HG03135 (cell line): ENCODE data around the gene APOM.

Experiments used
- ATAC-seq: cut with Tn5 transposase; IDR thresholded peaks from one replicate; pipeline ENCODE4 v1.9.1; 2021; ENCODE audit warnings: mild to moderate bottlenecking, moderate library complexity; ENCODE audit not compliant: unreplicated experiment

The APOM gene

GRCh38 chr6:31654574-31655348, 933 bp upstream of the APOM start:
- no peak for ATAC-seq

GRCh38 chr6:31657406-31658157, 1.9 kb downstream of the APOM start:
- ATAC-seq = no peak

DNA sequence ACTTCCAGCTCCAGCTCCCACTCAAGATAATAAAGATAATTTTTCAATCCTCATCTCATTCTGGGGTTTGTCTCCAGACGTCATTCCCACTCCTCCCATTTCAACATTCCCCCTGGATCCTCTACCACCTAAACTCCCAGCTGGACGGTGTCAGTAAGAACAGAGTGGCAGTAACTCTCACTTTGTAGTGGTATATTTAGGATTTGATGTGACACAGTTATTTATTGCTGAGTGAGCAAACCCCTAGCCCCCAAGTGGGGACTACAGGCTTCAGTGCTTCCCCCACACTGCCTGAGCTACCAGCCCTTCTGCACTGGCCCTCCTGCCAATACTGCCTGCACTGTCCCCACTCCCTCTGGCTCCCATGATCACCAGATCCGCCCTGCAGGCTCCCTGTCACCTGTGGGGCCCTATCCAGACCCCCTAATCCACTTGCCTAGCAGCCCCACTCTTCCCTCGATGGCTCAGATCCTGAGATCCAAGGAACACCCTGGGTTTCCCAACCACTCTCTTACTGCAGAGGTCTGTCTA, 2.5 kb downstream of the APOM start:
- ATAC-seq = no peak

DNA sequence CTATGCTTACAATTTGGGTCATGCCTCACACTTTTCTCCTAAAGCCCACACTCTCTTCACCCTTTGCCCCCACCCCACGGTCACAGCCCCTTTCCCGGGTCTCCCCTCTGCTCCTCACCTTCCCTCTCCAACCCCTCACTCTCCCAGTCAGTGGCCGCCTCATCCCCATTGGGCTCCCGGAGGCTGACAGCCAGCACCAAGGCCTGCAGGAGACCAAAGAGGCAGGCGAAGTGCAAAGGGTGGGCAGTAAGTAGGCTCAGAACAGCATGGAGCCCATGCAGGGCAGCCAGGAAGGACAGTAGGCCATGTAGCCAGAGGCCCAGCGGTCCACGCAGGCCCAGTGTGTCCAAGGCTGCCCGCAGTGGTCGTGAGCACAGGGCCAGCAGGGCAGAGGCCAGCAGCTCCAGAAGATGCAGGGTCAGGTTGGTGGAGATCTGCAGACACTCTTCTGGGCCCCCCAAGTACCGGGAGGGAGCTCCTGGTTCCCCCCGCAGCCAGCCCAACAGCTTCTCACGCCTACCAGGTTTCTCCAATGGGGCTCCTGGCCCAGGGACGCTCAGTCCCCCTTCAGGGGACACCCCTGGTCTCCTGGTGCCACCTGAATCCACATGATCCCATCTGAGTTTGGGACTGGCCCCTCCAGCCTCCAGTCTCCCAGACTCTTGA, 3.4 kb downstream of the APOM start:
- no peak for ATAC-seq

DNA sequence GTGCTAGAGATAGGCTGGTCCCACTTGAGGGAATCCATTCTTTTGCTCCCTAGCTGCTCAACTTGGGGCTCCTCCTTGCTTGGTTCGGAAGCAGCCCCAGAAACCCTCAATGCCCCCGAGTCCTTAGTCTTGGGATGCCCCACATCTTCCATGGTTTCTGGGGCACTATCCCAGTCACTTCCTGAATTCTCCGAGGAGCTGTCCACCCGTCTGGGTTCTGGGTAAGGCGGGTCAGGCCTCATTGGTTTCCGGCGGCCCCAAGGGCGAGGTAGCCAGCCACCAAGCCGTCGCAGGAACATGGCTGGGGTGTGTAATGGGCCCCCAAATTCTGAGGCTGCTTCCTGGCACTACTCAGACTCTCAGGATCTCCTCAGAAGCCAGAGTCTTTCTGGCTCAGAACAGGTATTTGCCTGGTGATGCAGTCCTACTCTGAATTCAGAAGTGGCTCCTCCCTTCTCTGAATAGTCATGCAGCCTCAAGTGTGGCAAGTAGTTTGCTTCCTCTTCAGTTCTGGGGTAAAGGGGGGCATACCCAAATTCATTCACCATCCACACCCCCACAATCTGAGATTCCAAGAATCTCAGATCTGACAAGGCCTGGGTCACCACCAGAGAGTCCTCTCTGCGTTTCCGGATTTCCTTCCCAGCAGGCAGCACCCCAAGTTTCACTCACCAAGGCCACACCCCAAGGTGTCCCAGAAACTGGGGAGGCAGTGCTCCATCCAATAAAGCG, 4.1 kb downstream of the APOM start:
- no peak for ATAC-seq

DNA sequence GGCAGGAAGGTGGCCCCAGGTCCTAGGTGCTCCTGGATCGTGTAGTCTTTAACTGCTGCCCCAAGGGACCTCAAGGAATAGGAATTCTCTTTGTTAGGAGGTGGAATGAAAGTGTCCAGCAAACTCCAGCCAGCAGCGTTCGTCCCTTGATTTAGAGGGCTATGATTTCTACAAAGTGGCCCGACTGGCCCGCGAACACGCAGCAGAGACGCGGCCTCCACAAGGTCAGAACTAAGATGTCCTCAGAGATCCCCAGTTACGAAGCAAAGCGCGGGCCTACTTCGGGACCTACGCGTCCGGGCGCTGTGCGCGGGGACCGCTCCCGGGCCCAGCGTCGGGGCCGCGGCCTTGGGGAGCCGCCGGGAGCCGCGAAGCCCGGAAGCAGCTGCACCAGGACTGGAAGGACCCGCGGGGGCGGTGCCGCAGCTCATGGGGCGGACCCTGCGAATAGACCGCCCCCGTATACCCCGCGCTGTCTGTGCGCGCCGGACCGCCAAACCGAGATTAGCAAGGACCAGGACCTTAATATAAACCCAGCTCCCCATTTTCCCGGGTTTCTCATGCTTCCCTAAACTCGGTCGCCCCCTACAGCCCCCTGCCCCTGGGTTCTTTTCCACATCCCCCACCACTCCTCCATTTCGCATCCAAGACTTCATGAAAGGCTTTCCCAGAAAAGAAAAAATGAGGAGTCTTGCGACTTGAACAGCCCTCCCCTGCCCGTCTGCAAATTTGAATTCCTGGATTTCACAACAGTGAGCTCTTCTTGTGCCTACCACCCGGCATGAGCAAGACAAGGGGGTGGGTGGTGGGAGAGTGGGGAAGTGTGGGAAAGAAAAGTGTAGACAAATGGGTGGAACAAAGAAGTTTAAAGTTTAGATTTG, 4.9 kb downstream of the APOM start, which contains the start of gene C6orf47:
Gene C6orf47 (minus strand): TSS at position 398 of the 881 bp plus-strand sequence. CDS start 831 bp downstream, outside the sequence.
- ATAC-seq = peak; percentile 36

GRCh38 chr6:31661262-31662123, 5.8 kb downstream of the APOM start:
- no peak for ATAC-seq

GRCh38 chr6:31662124-31662723, 6.5 kb downstream of the APOM start:
- ATAC-seq = no peak

DNA sequence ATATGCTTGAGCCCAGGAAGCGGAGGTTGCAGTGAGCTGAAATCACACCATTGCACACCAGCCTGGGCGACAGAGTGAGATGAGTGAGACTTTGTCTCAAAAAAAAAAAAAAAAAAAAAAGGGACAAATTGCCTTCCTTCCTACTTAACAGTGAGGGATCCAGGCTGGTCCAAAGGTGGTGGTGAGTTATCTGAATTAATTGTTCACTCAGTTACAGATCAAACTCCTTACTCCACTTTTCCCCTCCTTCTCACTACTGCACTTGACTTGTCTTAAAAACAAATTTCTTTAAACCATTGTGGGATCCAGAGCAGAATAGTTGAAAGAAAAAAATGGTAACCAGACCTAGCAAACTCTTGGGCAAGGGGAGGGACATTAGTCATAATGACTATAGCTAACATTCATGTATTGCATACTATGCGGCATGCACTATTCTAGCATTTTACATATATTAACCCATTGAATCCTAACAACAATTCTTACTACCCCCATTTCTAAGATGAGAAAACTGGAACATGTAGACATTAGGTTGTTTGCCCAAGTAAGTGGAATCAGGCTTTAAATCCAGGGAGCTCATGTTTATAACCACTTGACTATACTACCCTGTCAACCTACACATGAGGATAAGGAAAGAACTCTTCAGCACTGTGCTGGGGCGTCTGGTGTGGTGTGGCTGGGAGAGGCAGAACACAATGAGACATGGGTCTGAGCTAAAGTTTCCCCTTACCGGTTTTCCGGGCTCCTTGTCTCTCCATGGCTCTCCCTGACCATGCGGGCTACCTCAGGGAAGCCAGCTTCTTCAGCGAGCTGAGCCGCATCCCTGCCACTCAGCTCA, 7.6 kb downstream of the APOM start:
- ATAC-seq = no peak

DNA sequence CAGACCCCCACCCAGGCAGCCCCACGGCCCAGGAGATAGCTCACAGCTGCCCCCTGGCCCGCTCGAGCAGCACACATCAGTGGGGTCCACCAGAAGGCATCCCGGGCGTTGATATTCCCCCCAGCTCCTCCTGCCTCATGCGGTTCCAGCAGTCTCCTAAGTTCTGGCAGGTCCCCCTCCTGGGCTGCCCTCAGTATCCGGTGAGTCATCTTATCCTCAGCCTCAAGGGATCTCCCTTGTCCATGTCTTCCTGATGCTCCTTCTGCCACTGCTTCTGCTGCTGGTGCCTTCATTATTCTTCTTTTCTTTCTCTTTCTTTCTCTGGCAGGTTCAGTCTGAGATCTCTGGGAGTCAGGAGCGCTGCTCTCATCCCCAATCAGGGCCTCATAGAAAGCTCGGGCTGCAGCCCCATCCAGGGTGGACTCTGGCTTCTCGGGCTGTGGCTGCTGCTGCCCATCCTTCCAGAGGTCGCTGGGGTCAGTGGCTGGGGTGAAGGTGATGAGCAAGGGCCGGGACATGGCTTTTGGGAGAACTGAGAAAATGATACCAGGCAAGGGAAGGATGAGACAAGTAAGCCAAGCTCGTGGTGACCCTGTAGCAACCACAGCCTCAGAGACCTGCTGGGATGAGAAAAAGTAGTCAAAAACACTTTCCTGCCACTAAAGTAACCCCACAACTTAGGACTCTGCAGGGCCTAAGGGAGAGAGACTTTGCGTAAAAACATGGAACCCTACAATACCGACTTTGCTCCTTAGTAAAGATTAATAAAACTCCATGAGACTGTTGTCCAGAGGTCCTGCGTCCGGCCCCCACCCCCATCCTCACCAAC, 8.5 kb downstream of the APOM start:
- no peak for ATAC-seq

- ATAC-seq = peak; percentile 32
Observed at GRCh38 chr6:31664790-31665500, 9.3 kb downstream of the APOM start, which contains the start of gene GPANK1. Gene GPANK1 (minus strand): TSS chr6:31664997. CDS start chr6:31664478, 519 bp downstream.

GRCh38 chr6:31665501-31666336, 10.0 kb downstream of the APOM start, which contains the start of gene CSNK2B:
Gene CSNK2B (plus strand): TSS chr6:31666080. CDS start chr6:31666832, 752 bp downstream.
- peak; percentile 73 for ATAC-seq

DNA sequence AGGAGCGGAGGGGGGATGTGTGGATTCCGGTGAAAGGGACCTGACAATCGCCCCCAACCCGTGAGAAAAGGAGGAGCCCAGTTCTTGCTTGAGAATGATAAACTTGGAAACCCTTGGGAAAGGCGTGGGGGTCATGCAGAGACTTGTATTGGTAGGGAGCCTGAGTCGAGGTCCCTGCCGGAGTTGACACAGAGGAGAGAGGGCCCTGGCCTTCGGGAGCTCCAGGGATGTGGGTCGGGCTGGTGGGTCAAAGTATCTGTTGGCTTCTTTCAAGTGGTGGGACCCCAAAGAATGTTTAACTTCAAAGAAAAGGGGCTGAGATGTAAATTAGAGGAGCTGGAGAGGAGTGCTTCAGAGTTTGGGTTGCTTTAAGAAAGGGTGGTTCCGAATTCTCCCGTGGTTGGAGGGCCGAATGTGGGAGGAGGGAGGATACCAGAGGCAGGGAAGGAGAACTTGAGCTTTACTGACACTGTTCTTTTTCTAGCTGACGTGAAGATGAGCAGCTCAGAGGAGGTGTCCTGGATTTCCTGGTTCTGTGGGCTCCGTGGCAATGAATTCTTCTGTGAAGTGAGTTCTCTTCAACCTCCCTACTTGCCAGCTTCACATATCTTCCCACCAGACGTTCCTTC, 10.8 kb downstream of the APOM start:
- no peak for ATAC-seq

DNA sequence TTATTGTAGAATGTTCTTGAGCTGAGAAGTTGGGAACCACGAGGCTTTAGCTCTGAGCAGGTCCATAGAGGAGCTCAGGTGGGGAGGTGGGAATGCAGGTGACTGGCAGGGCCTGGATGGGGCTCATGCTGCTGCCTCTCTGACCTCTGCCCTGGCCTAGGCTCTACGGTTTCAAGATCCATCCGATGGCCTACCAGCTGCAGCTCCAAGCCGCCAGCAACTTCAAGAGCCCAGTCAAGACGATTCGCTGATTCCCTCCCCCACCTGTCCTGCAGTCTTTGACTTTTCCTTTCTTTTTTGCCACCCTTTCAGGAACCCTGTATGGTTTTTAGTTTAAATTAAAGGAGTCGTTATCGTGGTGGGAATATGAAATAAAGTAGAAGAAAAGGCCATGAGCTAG, 14.0 kb downstream of the APOM start, which contains the start of gene LY6G5B:
Gene LY6G5B (plus strand): TSS at position 301 of the 400 bp plus-strand sequence. CDS start 975 bp downstream, outside the sequence.
- ATAC-seq = no peak
